ENCODE results near the gene ISM1. TPM values are rescaled to one million over a fixed set of nuclear protein-coding genes. Genes with fewer than 3 reads are reported as not detected.

ISM1 gene
- total RNA-seq, 1 donor from 2014 or later: 8.4 TPM

DNA sequence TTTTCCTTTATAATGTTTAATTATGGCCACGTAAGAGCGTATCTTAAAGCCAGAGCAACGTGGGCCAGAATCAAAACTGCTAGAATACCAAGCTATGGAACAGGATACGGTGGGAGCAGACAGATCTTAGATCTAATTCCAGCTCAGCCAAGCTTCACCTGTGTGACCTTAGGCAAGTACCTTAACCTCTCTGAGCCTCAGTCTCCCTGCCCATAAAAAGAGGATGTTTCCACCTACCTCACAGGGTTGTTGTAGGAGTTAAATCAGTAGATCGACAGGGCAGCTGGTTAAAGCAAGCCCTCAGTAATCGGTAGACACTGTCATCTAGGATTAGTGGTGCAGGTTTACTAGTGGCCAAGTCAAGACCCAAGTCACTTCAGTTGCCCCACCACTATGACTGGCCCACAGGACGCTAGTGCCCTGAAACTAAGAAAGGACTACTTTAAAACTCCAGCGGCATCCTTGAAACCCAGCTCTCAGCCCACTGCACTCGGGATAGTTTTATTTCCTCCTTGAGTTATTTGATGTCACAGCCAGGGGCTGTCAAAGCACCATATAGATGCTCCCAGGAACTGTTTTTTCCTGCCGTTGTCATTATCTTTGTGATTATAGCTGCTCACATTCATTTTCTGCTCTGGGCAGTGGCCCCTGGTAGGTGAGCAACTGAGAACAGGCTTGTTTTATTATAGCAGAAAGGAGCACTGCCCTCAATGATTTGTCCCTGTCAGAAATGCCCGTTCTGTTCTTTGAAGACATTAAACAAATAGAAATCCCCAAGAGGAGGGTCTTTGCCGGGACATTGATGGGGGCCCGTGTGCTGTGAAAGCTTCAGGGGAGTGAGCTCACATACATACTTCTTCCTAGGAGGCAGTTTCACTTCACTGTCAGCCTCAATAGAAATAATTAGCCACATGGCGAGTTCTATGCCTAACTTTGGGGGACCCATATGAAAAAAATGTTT, 63.1 kb downstream of the ISM1 start:
- DNase-seq (ENCODE audit: low spot score): no peak

DNA sequence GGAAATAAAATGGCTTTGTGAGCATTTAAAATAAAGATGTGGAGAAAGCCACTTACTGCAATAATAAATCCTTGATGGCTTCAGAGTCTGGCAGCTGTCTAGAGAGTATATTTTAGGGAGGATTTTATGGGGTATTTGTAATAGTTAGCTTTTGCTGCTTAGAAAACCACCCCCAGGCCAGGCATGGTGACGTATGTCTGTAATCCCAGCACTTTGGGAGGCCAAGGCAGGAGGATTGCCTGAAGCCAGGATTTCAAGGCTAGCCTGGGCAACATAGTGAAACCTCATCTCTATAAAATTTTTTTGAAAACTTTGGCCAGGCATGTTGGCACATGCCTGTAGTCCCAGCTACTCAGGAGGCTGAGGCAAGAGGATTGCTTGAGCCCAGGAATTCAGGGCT, 63.8 kb downstream of the ISM1 start:
- no peak for DNase-seq (ENCODE audit: low spot score)

DNA sequence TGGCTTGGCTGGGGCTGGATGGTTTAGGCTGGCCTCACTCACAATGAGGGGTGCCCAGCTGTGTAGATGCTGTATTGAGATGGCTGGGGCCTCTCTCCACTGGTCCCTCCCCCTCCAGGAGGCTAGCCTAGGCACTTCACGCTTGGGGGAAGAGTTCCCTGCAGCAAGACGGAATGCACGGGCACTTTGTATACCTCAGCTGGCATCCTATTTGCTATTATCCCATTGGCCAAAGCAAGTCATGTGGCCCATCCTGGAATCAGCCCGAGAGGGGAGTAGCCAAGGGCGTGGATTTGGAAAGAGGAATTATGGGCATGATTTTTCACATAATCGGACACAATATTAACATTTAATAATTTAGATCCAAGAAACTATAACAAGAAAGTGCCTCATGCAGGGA, 64.3 kb downstream of the ISM1 start:
- no peak for DNase-seq (ENCODE audit: low spot score)

GRCh38 chr20:13286052-13286451, 65.0 kb downstream of the ISM1 start:
- DNase-seq (ENCODE audit: low spot score): no peak

DNA sequence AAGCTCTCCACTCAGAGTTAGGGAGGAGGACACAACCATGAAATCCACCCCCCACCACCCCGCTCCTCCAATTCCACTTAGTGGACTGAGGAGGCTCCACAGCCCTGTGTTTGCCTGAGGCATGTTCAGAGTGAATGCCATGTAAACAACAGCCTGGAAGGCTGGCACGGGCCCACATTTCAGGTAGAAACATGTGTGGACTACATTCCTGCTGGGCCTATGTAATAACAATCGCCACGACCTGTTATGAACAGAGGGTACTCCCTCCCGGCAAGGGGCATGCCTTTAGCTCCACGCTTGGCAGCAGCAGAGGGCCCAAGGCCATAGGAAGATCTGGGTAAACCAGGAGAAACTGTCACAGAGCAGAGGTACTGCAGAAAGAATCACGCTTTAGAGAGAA, 65.5 kb downstream of the ISM1 start:
- DNase-seq (ENCODE audit: low spot score): peak; percentile 48

DNA sequence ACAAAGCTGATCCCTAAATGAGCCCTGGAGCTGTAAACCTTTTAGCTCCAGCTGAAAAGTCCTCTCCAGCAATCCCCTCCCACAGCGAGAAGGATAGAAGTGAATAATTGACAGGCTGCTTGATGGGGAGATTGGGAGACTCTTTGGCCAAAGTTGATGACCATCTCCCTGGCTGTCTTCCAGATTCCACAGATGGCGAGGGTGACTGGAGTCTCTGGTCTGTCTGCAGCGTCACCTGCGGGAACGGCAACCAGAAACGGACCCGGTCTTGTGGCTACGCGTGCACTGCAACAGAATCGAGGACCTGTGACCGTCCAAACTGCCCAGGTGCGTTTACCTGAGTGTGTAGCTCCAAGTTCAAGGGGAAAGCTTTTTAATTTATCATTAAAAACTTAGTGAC, 67.3 kb downstream of the ISM1 start:
- DNase-seq (ENCODE audit: low spot score): no peak

DNA sequence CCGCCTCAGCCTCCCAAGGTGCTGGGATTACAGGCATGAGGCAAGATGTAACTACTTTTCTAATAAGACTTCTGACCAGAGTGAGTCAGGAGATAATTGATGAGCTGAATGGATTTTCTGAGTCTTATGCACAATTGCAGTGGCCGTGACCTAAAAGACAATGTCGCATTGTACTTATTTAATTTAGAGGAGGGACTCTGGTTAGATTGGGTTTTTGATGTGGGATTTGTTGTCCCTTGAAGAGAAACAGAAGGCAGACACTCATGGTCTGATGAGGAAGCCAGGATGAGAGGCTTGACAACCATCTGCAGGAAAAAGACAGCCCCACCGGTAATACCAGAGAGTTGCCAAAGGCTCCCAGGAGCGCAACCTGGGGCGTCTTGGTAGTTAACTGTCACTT, 68.0 kb downstream of the ISM1 start:
- DNase-seq (ENCODE audit: low spot score): no peak

GRCh38 chr20:13290724-13291123, 69.7 kb downstream of the ISM1 start:
- no peak for DNase-seq (ENCODE audit: low spot score)

DNA sequence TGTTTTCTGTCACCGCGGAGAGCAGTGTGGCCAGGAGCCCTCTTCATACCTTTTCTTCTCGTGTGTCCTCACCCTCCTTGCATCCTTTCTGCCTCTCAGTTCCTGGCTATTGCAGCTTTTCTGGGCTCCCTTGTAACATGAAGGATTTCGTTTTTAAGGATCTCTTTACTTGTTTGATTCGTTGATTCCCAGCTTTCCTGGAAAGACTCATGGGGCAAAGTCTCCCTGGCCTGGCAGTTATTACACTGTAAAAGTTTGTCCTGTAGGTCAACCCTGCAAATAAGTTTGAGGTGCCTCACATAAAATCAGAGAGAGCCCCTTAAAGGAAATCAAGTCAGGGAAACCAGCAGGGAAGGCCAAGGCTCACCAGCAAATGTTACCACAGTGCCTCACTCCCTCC, 70.1 kb downstream of the ISM1 start:
- no peak for DNase-seq (ENCODE audit: low spot score)

DNA sequence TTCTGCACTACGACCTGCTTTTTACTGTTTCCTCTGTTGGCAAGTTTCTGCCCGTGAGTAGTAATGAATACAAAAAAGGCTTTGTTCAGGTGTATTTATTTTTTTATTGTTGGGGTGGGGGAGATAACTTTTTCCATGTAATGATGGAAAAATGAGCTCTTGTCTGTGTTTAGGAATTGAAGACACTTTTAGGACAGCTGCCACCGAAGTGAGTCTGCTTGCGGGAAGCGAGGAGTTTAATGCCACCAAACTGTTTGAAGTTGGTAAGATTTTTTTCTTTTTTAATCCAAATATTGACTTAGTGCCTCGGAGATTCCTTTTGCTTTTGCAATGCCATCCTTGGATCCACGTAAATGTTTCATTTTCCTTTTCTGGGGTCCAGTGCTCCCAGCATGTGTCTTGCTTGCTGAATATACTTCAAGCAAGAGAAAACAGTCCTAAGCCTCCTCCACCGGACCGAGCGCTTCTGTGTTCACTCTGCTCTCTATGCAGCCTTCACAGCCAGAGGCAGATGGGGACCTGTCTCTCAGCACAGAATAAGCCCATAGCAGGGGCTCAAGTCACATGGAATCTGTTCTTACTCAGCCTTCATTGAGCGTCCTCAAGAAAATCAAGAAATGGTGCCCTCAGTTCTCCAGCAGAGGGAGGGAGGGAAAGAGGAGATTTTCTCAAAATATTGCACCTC, 71.3 kb downstream of the ISM1 start:
- no peak for DNase-seq (ENCODE audit: low spot score)

GRCh38 chr20:13294522-13294921, 73.4 kb downstream of the ISM1 start:
- no peak for DNase-seq (ENCODE audit: low spot score)

DNA sequence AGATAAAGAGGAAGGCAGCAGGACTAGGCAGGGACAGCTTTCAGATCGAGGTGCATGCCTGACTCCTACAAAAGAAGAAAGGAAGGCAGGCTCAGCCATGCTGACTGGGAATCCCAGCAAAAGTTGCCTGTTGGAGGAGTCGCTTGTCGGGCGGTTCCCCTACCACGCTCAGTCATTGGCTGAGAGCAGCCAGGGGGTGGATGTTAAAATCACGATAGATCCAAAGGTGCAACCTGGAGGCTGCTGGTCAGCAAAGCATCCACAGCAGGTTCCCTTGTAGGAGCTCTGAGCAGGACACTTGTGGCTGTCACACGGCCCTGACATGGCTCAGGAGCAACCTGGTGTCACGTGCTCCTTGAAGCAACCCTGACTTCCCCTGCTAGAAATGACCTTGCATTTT, 74.6 kb downstream of the ISM1 start:
- DNase-seq (ENCODE audit: low spot score): no peak

- no peak for DNase-seq (ENCODE audit: low spot score)
These were observed 75.0 kb downstream of the ISM1 start for GRCh38 chr20:13296070-13296469.

- no peak for DNase-seq (ENCODE audit: low spot score)
These were observed 76.2 kb downstream of the ISM1 start for GRCh38 chr20:13297147-13297899.

GRCh38 chr20:13298692-13299373, 77.8 kb downstream of the ISM1 start:
- no peak for DNase-seq (ENCODE audit: low spot score)

GRCh38 chr20:13299401-13299800, 78.3 kb downstream of the ISM1 start:
- DNase-seq (ENCODE audit: low spot score): no peak

GRCh38 chr20:13301596-13301995, 80.5 kb downstream of the ISM1 start:
- no peak for DNase-seq (ENCODE audit: low spot score)

- no peak for DNase-seq (ENCODE audit: low spot score)
These were observed 81.8 kb downstream of the ISM1 start for GRCh38 chr20:13302647-13303450.

DNA sequence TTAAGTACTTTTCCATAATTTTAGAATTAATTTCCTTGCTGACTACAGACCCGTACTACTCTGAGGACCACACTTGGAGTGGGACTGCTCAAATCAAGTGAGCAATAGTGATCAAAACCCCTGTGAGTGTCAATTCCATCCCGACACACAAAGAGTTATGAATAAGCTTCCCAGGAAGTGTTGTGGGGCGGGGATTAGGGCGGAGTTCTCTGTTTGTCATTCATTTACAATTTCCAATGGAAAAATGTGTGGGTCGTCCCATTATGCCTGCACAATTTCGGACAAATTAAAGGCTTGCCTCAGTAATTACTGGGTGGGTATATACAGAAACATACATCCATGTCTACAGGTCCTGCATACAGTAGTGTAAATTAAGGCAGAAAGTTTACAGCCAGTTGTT, 84.2 kb downstream of the ISM1 start:
- DNase-seq (ENCODE audit: low spot score): no peak

- no peak for DNase-seq (ENCODE audit: low spot score)
These were observed 86.6 kb downstream of the ISM1 start for GRCh38 chr20:13307562-13308163.

DNA sequence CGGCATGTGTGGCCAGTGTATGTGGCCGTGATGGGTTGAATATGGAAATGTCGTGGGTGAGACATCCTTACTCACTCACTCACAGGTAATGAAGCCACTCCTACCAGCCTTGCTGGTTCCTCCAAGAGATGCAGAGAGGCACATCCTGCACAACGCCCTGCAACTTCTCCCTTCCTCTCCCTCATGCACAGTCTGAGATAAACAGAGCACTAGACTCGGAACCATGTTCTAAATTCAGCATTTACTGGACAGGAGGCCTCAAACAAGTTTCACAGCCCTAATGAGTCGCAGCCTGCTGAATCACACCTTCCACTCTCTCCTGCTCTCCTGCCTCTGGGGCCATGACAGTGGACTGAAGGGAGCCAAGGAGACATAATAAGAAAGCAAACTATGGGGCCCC, 91.2 kb downstream of the ISM1 start:
- DNase-seq (ENCODE audit: low spot score): no peak
